NK-92 (cell line): Measurements from ENCODE around the gene TEK.
"Not testable (repeated sequence)": the region's sequence is repeated elsewhere in the genome, so short reads cannot be mapped to it uniquely, and the experiment has no call there.

Source experiments
- DNase-seq: peaks from one replicate; lab custom pipeline; 2025; ENCODE audit not compliant: unreplicated experiment; lab: John Stamatoyannopoulos, UW

Gene TEK

GRCh38 chr9:27212191-27212590 is 103.2 kb downstream of the TEK start:
- no peak for DNase-seq

GRCh38 chr9:27212621-27213020 is 103.6 kb downstream of the TEK start:
- no peak for DNase-seq

GRCh38 chr9:27227192-27227591 is 118.2 kb downstream of the TEK start:
- DNase-seq: no peak

- DNase-seq: not testable (repeated sequence)
Measured at GRCh38 chr9:27239648-27240047, 130.6 kb downstream of the TEK start.

GRCh38 chr9:27247756-27248155 is 138.7 kb downstream of the TEK start:
- DNase-seq: no peak

GRCh38 chr9:27248702-27249101 is 139.7 kb downstream of the TEK start:
- no peak for DNase-seq

- DNase-seq: no peak
Measured at GRCh38 chr9:27258662-27259061, 149.6 kb downstream of the TEK start.

GRCh38 chr9:27260789-27261516 is 151.9 kb downstream of the TEK start:
- no peak for DNase-seq

- no peak for DNase-seq
Measured at GRCh38 chr9:27261517-27262211, 152.6 kb downstream of the TEK start.

- no peak for DNase-seq
Measured at GRCh38 chr9:27272103-27272502, 163.1 kb downstream of the TEK start.

- no peak for DNase-seq
Measured at GRCh38 chr9:27273186-27273585, 164.2 kb downstream of the TEK start.

- DNase-seq: no peak
Measured at GRCh38 chr9:27276193-27277030, 167.4 kb downstream of the TEK start.

GRCh38 chr9:27278374-27278773 is 169.3 kb downstream of the TEK start:
- no peak for DNase-seq

- no peak for DNase-seq
Measured at GRCh38 chr9:27279611-27280010, 170.6 kb downstream of the TEK start.
